Immature natural killer cell (primary cell): Measurements from ENCODE around the gene TMEM51. TPM values are rescaled to one million over a fixed set of nuclear protein-coding genes. Genes with fewer than 3 reads are reported as not detected.
A peak's percentile ranks its signal among the peaks of the same experiment; 100 is the strongest.
"Not testable (repeated sequence)": the region's sequence is repeated elsewhere in the genome, so short reads cannot be mapped to it uniquely, and the experiment has no call there.

Experiments
- DNase-seq, 3 donors: peaks; one replicate each; pipeline ENCODE4 v3.0.0; 2022; ENCODE audit warnings: mixed read lengths in 1 of 3
- H3K27ac Mint-ChIP-seq, 6 donors: one replicate each; pipeline ENCODE4 v1.8.0; 2020; ENCODE audit warnings: mixed read lengths in 6 of 6, mild to moderate bottlenecking in 5 of 6, inconsistent platforms in 4 of 6, moderate library complexity in 3 of 6
- H3K27me3 Mint-ChIP-seq, 3 donors: one replicate each; pipeline ENCODE4 v1.8.0; 2020 to 2021; ENCODE audit warnings: low read depth in 3 of 3, mild to moderate bottlenecking in 3 of 3, mixed read lengths in 3 of 3, moderate library complexity in 3 of 3, inconsistent platforms in 1 of 3
- H3K36me3 Mint-ChIP-seq, 3 donors: one replicate each; pipeline ENCODE4 v1.8.0; 2020; ENCODE audit warnings: mixed read lengths in 3 of 3, inconsistent platforms in 2 of 3, mild to moderate bottlenecking in 2 of 3
- H3K4me1 Mint-ChIP-seq, 2 donors: one replicate each; pipeline ENCODE4 v1.8.0; 2020; ENCODE audit warnings: inconsistent platforms in 2 of 2, mild to moderate bottlenecking in 2 of 2, mixed read lengths in 2 of 2, moderate library complexity in 1 of 2
- H3K4me3 Mint-ChIP-seq, 5 donors: one replicate each; pipeline ENCODE4 v1.8.0; 2020; ENCODE audit warnings: mild to moderate bottlenecking in 5 of 5, mixed read lengths in 5 of 5, inconsistent platforms in 3 of 5, moderate library complexity in 3 of 5
- H3K9me3 Mint-ChIP-seq, 6 donors: one replicate each; pipeline ENCODE4 v1.8.0; 2020; ENCODE audit warnings: mild to moderate bottlenecking in 6 of 6, mixed read lengths in 6 of 6, inconsistent platforms in 4 of 6, moderate library complexity in 3 of 6
- polyA plus RNA-seq, 3 donors: library from polyadenylated mRNA; unstranded; fragments of 300-500 nt; fragmentation: Illumina TruSeq; gene quantifications; one replicate each; pipeline ENCODE4 v1.2.3, GENCODE V29; 2021

Gene TMEM51
- polyA plus RNA-seq, 3 donors from 2014 or later = not detected

GRCh38 chr1:15135604-15136003, 17.9 kb upstream of the TMEM51 start:
- not testable (repeated sequence) for DNase-seq, H3K27ac Mint-ChIP-seq, H3K36me3 Mint-ChIP-seq, H3K9me3 Mint-ChIP-seq, H3K4me3 Mint-ChIP-seq
- Mint-ChIP-seq H3K4me1 (peaks cover 9 to 12% of the 10 kb centered on the region in 2 donors), H3K27me3 (peaks cover 0 to 20% (median 2%) of the 10 kb centered on the region in 3 donors)

GRCh38 chr1:15137809-15138208, 15.7 kb upstream of the TMEM51 start:
- H3K9me3 Mint-ChIP-seq = no peaks in the 10 kb centered on the region
- peaks cover 12% of the 10 kb centered on the region in 2 donors for H3K4me1 Mint-ChIP-seq
- peak overlapping the region in 2 of 6 donors; percentile 35 to 46 for H3K27ac Mint-ChIP-seq
- H3K4me3 Mint-ChIP-seq = no peak overlapping the region
- peaks cover 0 to 31% (median 2%) of the 10 kb centered on the region in 3 donors for H3K27me3 Mint-ChIP-seq
- peak in 1 of 3 donors; percentile 5 for DNase-seq
- H3K36me3 Mint-ChIP-seq = no peaks in the 10 kb centered on the region

GRCh38 chr1:15139654-15140350, 13.7 kb upstream of the TMEM51 start:
- Mint-ChIP-seq H3K9me3 (no peaks in the 10 kb centered on the region), H3K27me3 (peaks cover 0 to 28% (median 3%) of the 10 kb centered on the region in 3 donors)

GRCh38 chr1:15141935-15142539, 11.5 kb upstream of the TMEM51 start:
- Mint-ChIP-seq H3K27ac (no peak overlapping the region), H3K4me1 (peaks cover 12% of the 10 kb centered on the region in 2 donors), H3K27me3 (peaks cover 2 to 20% (median 3%) of the 10 kb centered on the region in 3 donors), H3K4me3 (no peak overlapping the region), H3K9me3 (no peaks in the 10 kb centered on the region), H3K36me3 (no peaks in the 10 kb centered on the region)
- DNase-seq = no peak

More at GRCh38 chr1:15139654-15140350, 13.7 kb upstream of the TMEM51 start:
- H3K4me1 Mint-ChIP-seq = peaks cover 12% of the 10 kb centered on the region in 2 donors
- H3K4me3 Mint-ChIP-seq = no peak overlapping the region
- no peak for DNase-seq
- H3K27ac Mint-ChIP-seq = peak overlapping the region in 1 of 6 donors; percentile 11
- no peaks in the 10 kb centered on the region for H3K36me3 Mint-ChIP-seq

GRCh38 chr1:15145327-15145726, 8.2 kb upstream of the TMEM51 start:
- Mint-ChIP-seq H3K9me3 (no peaks in the 10 kb centered on the region), H3K4me3 (no peak overlapping the region), H3K36me3 (no peaks in the 10 kb centered on the region), H3K27ac (no peak overlapping the region), H3K4me1 (peaks cover 0 to 3% of the 10 kb centered on the region in 2 donors), H3K27me3 (peaks cover 2 to 26% (median 3%) of the 10 kb centered on the region in 3 donors)
- DNase-seq = no peak

- H3K27me3 Mint-ChIP-seq = peaks cover 3 to 24% (median 4%) of the 10 kb centered on the region in 3 donors
These were observed 7.3 kb upstream of the TMEM51 start for GRCh38 chr1:15146142-15146680.

GRCh38 chr1:15146971-15147376, 6.6 kb upstream of the TMEM51 start:
- DNase-seq = no peak
- Mint-ChIP-seq H3K4me1 (peaks cover 0 to 2% of the 10 kb centered on the region in 2 donors), H3K27me3 (peaks cover 5 to 25% (median 8%) of the 10 kb centered on the region in 3 donors), H3K27ac (no peak overlapping the region), H3K9me3 (no peaks in the 10 kb centered on the region), H3K4me3 (no peak overlapping the region), H3K36me3 (peaks cover 0 to 3% (median 0%) of the 10 kb centered on the region in 3 donors)

More at GRCh38 chr1:15146142-15146680, 7.3 kb upstream of the TMEM51 start:
- Mint-ChIP-seq H3K4me1 (peaks cover 0 to 3% of the 10 kb centered on the region in 2 donors), H3K4me3 (no peak overlapping the region), H3K36me3 (peaks cover 0 to 2% (median 0%) of the 10 kb centered on the region in 3 donors), H3K27ac (no peak overlapping the region), H3K9me3 (no peaks in the 10 kb centered on the region)
- no peak for DNase-seq

GRCh38 chr1:15148004-15148403, 5.5 kb upstream of the TMEM51 start:
- Mint-ChIP-seq H3K36me3 (peaks cover 0 to 3% (median 0%) of the 10 kb centered on the region in 3 donors), H3K4me3 (no peak overlapping the region), H3K27me3 (peaks cover 7 to 28% (median 10%) of the 10 kb centered on the region in 3 donors), H3K27ac (no peak overlapping the region), H3K4me1 (peaks cover 3 to 5% of the 10 kb centered on the region in 2 donors), H3K9me3 (no peaks in the 10 kb centered on the region)
- no peak for DNase-seq

GRCh38 chr1:15148475-15148874, 5.1 kb upstream of the TMEM51 start:
- Mint-ChIP-seq H3K4me1 (peaks cover 5 to 6% of the 10 kb centered on the region in 2 donors), H3K4me3 (no peak overlapping the region), H3K27me3 (peaks cover 5 to 28% (median 10%) of the 10 kb centered on the region in 3 donors), H3K27ac (no peak overlapping the region), H3K9me3 (no peaks in the 10 kb centered on the region), H3K36me3 (peaks cover 0 to 3% (median 0%) of the 10 kb centered on the region in 3 donors)
- DNase-seq = no peak

GRCh38 chr1:15148941-15149340, 4.6 kb upstream of the TMEM51 start:
- H3K4me3 Mint-ChIP-seq = no peak overlapping the region
- H3K9me3 Mint-ChIP-seq = no peaks in the 10 kb centered on the region
- DNase-seq = no peak
- peaks cover 0 to 3% (median 0%) of the 10 kb centered on the region in 3 donors for H3K36me3 Mint-ChIP-seq
- H3K4me1 Mint-ChIP-seq = peaks cover 5 to 6% of the 10 kb centered on the region in 2 donors
- H3K27me3 Mint-ChIP-seq = peaks cover 5 to 28% (median 10%) of the 10 kb centered on the region in 3 donors
- no peak overlapping the region for H3K27ac Mint-ChIP-seq

- Mint-ChIP-seq H3K4me3 (no peak overlapping the region), H3K9me3 (no peaks in the 10 kb centered on the region), H3K27ac (no peak overlapping the region), H3K4me1 (peaks cover 16 to 17% of the 10 kb centered on the region in 2 donors), H3K27me3 (peaks cover 9 to 26% (median 16%) of the 10 kb centered on the region in 3 donors), H3K36me3 (peaks cover 0 to 5% (median 0%) of the 10 kb centered on the region in 3 donors)
- no peak for DNase-seq
These were observed 3.2 kb upstream of the TMEM51 start for GRCh38 chr1:15150376-15150775.

GRCh38 chr1:15151377-15151806, 2.2 kb upstream of the TMEM51 start:
- Mint-ChIP-seq H3K4me3 (no peak overlapping the region), H3K36me3 (peaks cover 0 to 7% (median 0%) of the 10 kb centered on the region in 3 donors), H3K27me3 (peaks cover 9 to 26% (median 16%) of the 10 kb centered on the region in 3 donors), H3K9me3 (no peaks in the 10 kb centered on the region), H3K27ac (no peak overlapping the region), H3K4me1 (peaks cover 26 to 27% of the 10 kb centered on the region in 2 donors)
- DNase-seq = no peak

GRCh38 chr1:15151871-15152270, 1.7 kb upstream of the TMEM51 start:
- peaks cover 29 to 32% of the 10 kb centered on the region in 2 donors for H3K4me1 Mint-ChIP-seq
- no peak for DNase-seq
- peaks cover 0 to 7% (median 0%) of the 10 kb centered on the region in 3 donors for H3K36me3 Mint-ChIP-seq
- peak overlapping the region in 1 of 6 donors; percentile 58 for H3K27ac Mint-ChIP-seq
- H3K27me3 Mint-ChIP-seq = peaks cover 9 to 26% (median 16%) of the 10 kb centered on the region in 3 donors
- H3K9me3 Mint-ChIP-seq = no peaks in the 10 kb centered on the region
- peak overlapping the region in 4 of 5 donors; percentile 33 to 63 (median 42) for H3K4me3 Mint-ChIP-seq
